Purkinje cell (primary cell): Measurements from ENCODE around the gene GTF2B. TPM values are rescaled to one million over a fixed set of nuclear protein-coding genes. Genes with fewer than 3 reads are reported as not detected.

Source experiments
- polyA plus RNA-seq: library from polyadenylated mRNA; unstranded; fragments of >200 nt; fragmentation: Nextera tagmentation; gene quantifications from 2 replicates; pipeline ENCODE4 v1.2.1, GENCODE V29; 2014

GTF2B gene, protein sequence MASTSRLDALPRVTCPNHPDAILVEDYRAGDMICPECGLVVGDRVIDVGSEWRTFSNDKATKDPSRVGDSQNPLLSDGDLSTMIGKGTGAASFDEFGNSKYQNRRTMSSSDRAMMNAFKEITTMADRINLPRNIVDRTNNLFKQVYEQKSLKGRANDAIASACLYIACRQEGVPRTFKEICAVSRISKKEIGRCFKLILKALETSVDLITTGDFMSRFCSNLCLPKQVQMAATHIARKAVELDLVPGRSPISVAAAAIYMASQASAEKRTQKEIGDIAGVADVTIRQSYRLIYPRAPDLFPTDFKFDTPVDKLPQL
- 102 and 156 TPM in 2 replicates for polyA plus RNA-seq

DNA sequence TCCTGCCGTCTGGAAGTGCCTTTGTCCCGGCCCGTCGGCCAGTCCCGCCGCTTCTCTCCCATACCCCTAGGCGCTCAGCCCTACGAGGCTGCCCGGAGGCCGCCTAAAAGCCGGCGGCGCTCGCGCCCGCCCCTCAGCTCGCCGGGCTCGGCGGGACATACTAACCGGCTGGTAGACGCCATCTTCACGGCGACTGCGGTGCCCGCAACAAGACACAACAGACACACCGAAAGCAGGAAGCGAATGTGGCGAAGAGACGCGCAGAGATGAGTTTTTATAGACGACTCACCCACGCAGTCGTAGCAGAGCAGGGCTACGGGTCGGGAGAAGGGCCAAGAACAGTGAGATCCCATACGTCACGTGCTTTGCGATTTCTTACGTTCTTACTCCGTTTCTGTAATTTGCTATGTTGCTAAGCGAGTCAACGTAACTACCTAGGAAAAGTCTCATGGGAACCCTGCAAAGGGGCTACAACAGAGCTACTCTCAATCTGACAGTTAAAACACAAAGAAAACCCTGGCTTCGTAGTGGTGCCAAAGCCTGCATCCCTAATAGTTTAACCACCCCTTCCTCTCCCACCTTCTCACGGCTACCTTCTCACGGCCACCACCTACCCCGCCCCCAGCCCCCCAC is at the start of gene GTF2B:
TSS of gene GTF2B (minus strand) at position 250 of the 633 bp plus-strand sequence. CDS start at position 182, 68 bp downstream.

Other genes starting within 250 kb of the GTF2B start
- gene PKN2, start 207.3 kb downstream of the GTF2B start, polyA plus RNA-seq = 12.4 and 15.9 TPM in 2 replicates
- gene KYAT3, start 101.1 kb upstream of the GTF2B start, polyA plus RNA-seq = 33.2 and 45.6 TPM in 2 replicates
- 2.9 and 3.7 TPM in 2 replicates for gene RBMXL1, start 101.1 kb upstream of the GTF2B start, polyA plus RNA-seq
- 1.9 and 2.7 TPM in 2 replicates for gene GBP3, start 131.3 kb upstream of the GTF2B start, polyA plus RNA-seq
- 0.74 and 1.7 TPM in 2 replicates for gene GBP1, start 173.6 kb upstream of the GTF2B start, polyA plus RNA-seq
- gene GBP2, start 234.5 kb upstream of the GTF2B start, polyA plus RNA-seq = not detected in 2 replicates